Upper lobe of left lung (tissue), 4 donors: Measurements from ENCODE around the gene PSMB2.

ENCODE experiments used
- CTCF ChIP-seq, 6 experiments: fragments of 450-650 bp in 4 of 6; fragments of 200-600 bp in 2 of 6; sonication (generic) in 2 of 6; IDR thresholded peaks; one replicate each; pipeline ENCODE4 v1.5.1; 2016 to 2019; ENCODE audit warnings: antibody characterized with exemption in 6 of 6
- POLR2AphosphoS5 ChIP-seq, 2 donors: sonication (generic); formaldehyde crosslinking; IDR thresholded peaks; one replicate each; pipeline ENCODE4 v1.5.1; 2017; ENCODE audit warnings: antibody characterized with exemption in 2 of 2

- TF ChIP-seq CTCF (IDR thresholded peaks at IDR 0.05): no peak
- no peak for TF ChIP-seq POLR2AphosphoS5 (IDR thresholded peaks at IDR 0.05)
These were observed 85.5 kb downstream of the PSMB2 start for GRCh38 chr1:35555601-35556477.
